A549 (cell line): ENCODE measurements around the gene CTNNA3.

Experiments
- BHLHE40 ChIP-seq: IDR thresholded peaks from 2 replicates; pipeline ENCODE4 v1.6.1; 2012; ENCODE audit warnings: low read depth, low read length, inconsistent platforms
- POLR2A ChIP-seq: IDR thresholded peaks from 2 replicates; pipeline ENCODE4 v1.6.1; 2012; ENCODE audit warnings: mild to moderate bottlenecking, low read length
- SREBF2 ChIP-seq: fragments of 450-650 bp; IDR thresholded peaks from 2 replicates; pipeline ENCODE4 v1.6.1; 2014; ENCODE audit warnings: mild to moderate bottlenecking, moderate library complexity
- TF ChIP-seq, protein P1 (sequence below): fragments of >200 bp; sonication (Bioruptor Twin); formaldehyde crosslinking; IDR thresholded peaks from 3 replicates; pipeline ENCODE4 v1.5.1; 2016

DNA sequence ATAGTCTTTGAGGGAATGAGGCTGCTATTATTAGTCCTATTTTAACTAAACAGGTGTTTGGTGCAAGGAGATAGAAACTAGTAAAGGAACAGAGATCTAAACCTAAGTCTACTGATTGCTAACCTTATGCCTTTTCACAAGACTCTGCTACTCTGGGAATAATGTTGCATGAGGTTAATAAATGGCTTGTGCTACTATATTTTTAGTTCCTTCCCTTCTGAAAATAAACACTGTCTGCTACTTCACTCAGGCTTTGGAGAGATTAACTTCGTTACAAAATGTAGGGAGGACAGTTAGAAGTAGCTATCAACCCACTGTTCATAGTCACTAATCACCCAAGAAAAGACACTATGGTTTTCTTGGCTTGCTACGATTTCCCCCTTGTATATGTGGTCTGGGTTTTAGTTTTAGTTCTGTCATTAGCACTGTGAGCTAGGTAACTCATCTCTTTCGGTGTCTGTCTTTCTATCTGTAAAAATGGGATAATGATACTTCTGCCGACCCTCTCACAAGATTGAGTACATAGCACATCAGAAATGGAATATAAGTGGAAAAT, 474.0 kb downstream of the CTNNA3 start:
- TF ChIP-seq, protein P1, sequence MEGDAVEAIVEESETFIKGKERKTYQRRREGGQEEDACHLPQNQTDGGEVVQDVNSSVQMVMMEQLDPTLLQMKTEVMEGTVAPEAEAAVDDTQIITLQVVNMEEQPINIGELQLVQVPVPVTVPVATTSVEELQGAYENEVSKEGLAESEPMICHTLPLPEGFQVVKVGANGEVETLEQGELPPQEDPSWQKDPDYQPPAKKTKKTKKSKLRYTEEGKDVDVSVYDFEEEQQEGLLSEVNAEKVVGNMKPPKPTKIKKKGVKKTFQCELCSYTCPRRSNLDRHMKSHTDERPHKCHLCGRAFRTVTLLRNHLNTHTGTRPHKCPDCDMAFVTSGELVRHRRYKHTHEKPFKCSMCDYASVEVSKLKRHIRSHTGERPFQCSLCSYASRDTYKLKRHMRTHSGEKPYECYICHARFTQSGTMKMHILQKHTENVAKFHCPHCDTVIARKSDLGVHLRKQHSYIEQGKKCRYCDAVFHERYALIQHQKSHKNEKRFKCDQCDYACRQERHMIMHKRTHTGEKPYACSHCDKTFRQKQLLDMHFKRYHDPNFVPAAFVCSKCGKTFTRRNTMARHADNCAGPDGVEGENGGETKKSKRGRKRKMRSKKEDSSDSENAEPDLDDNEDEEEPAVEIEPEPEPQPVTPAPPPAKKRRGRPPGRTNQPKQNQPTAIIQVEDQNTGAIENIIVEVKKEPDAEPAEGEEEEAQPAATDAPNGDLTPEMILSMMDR = no peak
- TF ChIP-seq BHLHE40 (no peak), SREBF2 (no peak), POLR2A (no peak)
